ENCODE data around the gene RGL4.

DNA sequence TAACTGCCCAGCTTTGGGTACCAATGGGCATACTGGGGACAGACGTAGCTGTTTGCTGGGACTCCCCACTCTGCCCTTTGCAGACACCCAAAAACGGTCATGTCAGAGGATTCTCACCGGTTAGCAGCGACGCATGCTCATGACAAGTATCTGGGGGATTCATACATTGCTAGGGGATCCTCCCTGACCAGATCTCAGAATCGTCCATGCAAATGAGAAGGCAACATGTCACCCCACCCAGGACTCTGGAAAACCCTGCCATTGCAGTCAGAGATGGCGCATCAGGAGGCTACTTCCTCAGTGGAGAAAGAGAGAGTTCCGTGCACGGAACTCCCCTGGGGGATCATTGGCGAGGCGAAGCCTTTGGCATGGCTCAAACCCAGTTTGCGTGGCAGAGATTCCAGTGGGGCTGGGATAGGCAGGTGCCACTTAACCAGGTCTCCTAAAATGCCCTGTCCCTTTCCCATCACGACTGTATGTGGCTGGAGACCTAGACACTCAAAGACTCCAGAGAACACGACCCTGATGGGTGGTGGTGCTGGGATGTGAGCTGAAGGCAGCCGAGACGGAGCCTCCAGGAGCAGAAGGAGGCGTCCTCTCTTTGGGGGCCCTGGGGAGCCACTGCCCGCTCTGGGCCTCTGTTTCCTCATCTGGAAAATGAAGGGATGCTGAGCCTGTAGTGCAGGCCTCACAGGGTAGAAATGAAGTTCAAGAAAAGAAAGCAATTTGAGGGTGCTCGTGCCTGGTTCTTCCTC lies 4.9 kb downstream of the RGL4 start:
- TF ChIP-seq, protein P1, sequence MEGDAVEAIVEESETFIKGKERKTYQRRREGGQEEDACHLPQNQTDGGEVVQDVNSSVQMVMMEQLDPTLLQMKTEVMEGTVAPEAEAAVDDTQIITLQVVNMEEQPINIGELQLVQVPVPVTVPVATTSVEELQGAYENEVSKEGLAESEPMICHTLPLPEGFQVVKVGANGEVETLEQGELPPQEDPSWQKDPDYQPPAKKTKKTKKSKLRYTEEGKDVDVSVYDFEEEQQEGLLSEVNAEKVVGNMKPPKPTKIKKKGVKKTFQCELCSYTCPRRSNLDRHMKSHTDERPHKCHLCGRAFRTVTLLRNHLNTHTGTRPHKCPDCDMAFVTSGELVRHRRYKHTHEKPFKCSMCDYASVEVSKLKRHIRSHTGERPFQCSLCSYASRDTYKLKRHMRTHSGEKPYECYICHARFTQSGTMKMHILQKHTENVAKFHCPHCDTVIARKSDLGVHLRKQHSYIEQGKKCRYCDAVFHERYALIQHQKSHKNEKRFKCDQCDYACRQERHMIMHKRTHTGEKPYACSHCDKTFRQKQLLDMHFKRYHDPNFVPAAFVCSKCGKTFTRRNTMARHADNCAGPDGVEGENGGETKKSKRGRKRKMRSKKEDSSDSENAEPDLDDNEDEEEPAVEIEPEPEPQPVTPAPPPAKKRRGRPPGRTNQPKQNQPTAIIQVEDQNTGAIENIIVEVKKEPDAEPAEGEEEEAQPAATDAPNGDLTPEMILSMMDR (IDR thresholded peaks at IDR 0.05), result no peak
- TF ChIP-seq POLR2A (IDR thresholded peaks at IDR 0.05) (no peak), POLR2AphosphoS5 (IDR thresholded peaks at IDR 0.05) (no peak), EP300 (IDR thresholded peaks at IDR 0.05) (no peak)

All from stomach (tissue), 4 donors.